HG02884 (cell line): ENCODE results near the gene PDPN.
"Not testable (repeated sequence)": the region's sequence is repeated elsewhere in the genome, so short reads cannot be mapped to it uniquely, and the experiment has no call there.

Experiments used
- ATAC-seq: cut with Tn5 transposase; IDR thresholded peaks from one replicate; pipeline ENCODE4 v1.9.1; 2021; ENCODE audit warnings: mild to moderate bottlenecking, moderate library complexity; ENCODE audit not compliant: unreplicated experiment

The PDPN gene

GRCh38 chr1:13583595-13583965, at the start of gene PDPN:
PDPN (plus strand) TSS chr1:13583832; CDS start chr1:13584034, 202 bp downstream.
- ATAC-seq: no peak

- no peak for ATAC-seq
Observed at GRCh38 chr1:13535227-13535626, 48.4 kb upstream of the PDPN start.

GRCh38 chr1:13536571-13536970, 47.1 kb upstream of the PDPN start:
- no peak for ATAC-seq

GRCh38 chr1:13538832-13539231, 44.8 kb upstream of the PDPN start:
- ATAC-seq: no peak

- ATAC-seq: no peak
Observed at GRCh38 chr1:13539683-13540082, 43.9 kb upstream of the PDPN start.

- ATAC-seq: no peak
Observed at GRCh38 chr1:13540866-13541265, 42.8 kb upstream of the PDPN start.

- no peak for ATAC-seq
Observed at GRCh38 chr1:13541435-13542215, 42.0 kb upstream of the PDPN start.

- ATAC-seq: no peak
Observed at GRCh38 chr1:13543451-13544220, 40.0 kb upstream of the PDPN start.

GRCh38 chr1:13544221-13544556, 39.4 kb upstream of the PDPN start:
- no peak for ATAC-seq

GRCh38 chr1:13546791-13547190, 36.8 kb upstream of the PDPN start:
- no peak for ATAC-seq

GRCh38 chr1:13548281-13548680, 35.4 kb upstream of the PDPN start:
- no peak for ATAC-seq

GRCh38 chr1:13549021-13549420, 34.6 kb upstream of the PDPN start:
- ATAC-seq: no peak

- no peak for ATAC-seq
Observed at GRCh38 chr1:13549521-13549920, 34.1 kb upstream of the PDPN start.

- ATAC-seq: no peak
Observed at GRCh38 chr1:13550663-13551062, 33.0 kb upstream of the PDPN start.

GRCh38 chr1:13554798-13555197, 28.8 kb upstream of the PDPN start:
- no peak for ATAC-seq

GRCh38 chr1:13556224-13556764, 27.3 kb upstream of the PDPN start:
- no peak for ATAC-seq

GRCh38 chr1:13560541-13560940, 23.1 kb upstream of the PDPN start:
- no peak for ATAC-seq

GRCh38 chr1:13562981-13563380, 20.7 kb upstream of the PDPN start:
- ATAC-seq: not testable (repeated sequence)

- ATAC-seq: no peak
Observed at GRCh38 chr1:13564073-13564472, 19.6 kb upstream of the PDPN start.

- ATAC-seq: not testable (repeated sequence)
Observed at GRCh38 chr1:13570435-13570834, 13.2 kb upstream of the PDPN start.

- no peak for ATAC-seq
Observed at GRCh38 chr1:13570924-13571323, 12.7 kb upstream of the PDPN start.

- no peak for ATAC-seq
Observed at GRCh38 chr1:13573586-13573985, 10.0 kb upstream of the PDPN start.
